ENCODE measurements around the gene C1orf74.

DNA sequence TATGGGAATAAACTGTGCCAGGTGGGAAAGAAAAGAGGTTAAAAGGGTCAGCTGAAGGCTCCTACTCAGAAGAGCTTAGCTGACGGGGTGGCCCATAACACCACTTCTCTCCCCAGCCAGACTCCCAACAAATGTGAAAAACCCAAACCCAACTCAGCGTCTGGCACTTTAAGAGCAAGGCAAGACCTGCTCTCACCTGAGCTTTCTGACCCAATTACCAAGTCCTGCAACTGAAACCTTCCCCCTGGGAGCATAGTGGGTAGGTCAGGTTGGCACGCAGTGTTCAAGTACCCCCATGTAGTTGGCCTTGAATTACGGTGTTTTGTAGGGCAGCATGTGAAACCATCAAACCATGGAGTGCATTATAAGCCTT, 18.4 kb upstream of the C1orf74 start:
- TF ChIP-seq, protein P1, sequence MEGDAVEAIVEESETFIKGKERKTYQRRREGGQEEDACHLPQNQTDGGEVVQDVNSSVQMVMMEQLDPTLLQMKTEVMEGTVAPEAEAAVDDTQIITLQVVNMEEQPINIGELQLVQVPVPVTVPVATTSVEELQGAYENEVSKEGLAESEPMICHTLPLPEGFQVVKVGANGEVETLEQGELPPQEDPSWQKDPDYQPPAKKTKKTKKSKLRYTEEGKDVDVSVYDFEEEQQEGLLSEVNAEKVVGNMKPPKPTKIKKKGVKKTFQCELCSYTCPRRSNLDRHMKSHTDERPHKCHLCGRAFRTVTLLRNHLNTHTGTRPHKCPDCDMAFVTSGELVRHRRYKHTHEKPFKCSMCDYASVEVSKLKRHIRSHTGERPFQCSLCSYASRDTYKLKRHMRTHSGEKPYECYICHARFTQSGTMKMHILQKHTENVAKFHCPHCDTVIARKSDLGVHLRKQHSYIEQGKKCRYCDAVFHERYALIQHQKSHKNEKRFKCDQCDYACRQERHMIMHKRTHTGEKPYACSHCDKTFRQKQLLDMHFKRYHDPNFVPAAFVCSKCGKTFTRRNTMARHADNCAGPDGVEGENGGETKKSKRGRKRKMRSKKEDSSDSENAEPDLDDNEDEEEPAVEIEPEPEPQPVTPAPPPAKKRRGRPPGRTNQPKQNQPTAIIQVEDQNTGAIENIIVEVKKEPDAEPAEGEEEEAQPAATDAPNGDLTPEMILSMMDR (IDR thresholded peaks at IDR 0.05), result no peak
- TF ChIP-seq POLR2A (IDR thresholded peaks at IDR 0.05) (no peak), EP300 (IDR thresholded peaks at IDR 0.05) (no peak)
